ENCODE data around the gene HIGD2B.
"Not testable (repeated sequence)": the region's sequence is repeated elsewhere in the genome, so short reads cannot be mapped to it uniquely, and the experiment has no call there.

Gene HIGD2B

GRCh38 chr15:72680931-72681330 is 5.1 kb downstream of the HIGD2B start:
- DNase-seq (ENCODE audit: low read depth in 3 of 3, low spot score in 1 of 3) = no peak

- DNase-seq (ENCODE audit: low read depth in 3 of 3, low spot score in 1 of 3) = no peak
These were observed 9.1 kb downstream of the HIGD2B start for GRCh38 chr15:72676838-72677237.

- no peak for DNase-seq (ENCODE audit: low read depth in 3 of 3, low spot score in 1 of 3)
These were observed 14.5 kb downstream of the HIGD2B start for GRCh38 chr15:72671525-72671924.

- DNase-seq (ENCODE audit: low read depth in 3 of 3, low spot score in 1 of 3) = peak in 2 of 3 donors; percentile 24 to 57
These were observed 15.2 kb downstream of the HIGD2B start for GRCh38 chr15:72670656-72671352.

GRCh38 chr15:72669803-72670202 is 16.2 kb downstream of the HIGD2B start:
- not testable (repeated sequence) for DNase-seq (ENCODE audit: low read depth in 3 of 3, low spot score in 1 of 3)

- not testable (repeated sequence) for DNase-seq (ENCODE audit: low read depth in 3 of 3, low spot score in 1 of 3)
These were observed 20.3 kb downstream of the HIGD2B start for GRCh38 chr15:72665706-72666105.

GRCh38 chr15:72663931-72664330 is 22.1 kb downstream of the HIGD2B start:
- DNase-seq (ENCODE audit: low read depth in 3 of 3, low spot score in 1 of 3) = not testable (repeated sequence)

GRCh38 chr15:72661081-72661480 is 24.9 kb downstream of the HIGD2B start:
- DNase-seq (ENCODE audit: low read depth in 3 of 3, low spot score in 1 of 3) = not testable (repeated sequence)

- not testable (repeated sequence) for DNase-seq (ENCODE audit: low read depth in 3 of 3, low spot score in 1 of 3)
These were observed 30.0 kb downstream of the HIGD2B start for GRCh38 chr15:72656014-72656413.

GRCh38 chr15:72654397-72654796 is 31.6 kb downstream of the HIGD2B start, which contains the start of gene GOLGA6B:
GOLGA6B (plus strand) TSS chr15:72654697; CDS start chr15:72654738, 41 bp downstream.
- not testable (repeated sequence) for DNase-seq (ENCODE audit: low read depth in 3 of 3, low spot score in 1 of 3)

GRCh38 chr15:72648631-72649253 is 37.2 kb downstream of the HIGD2B start:
- DNase-seq (ENCODE audit: low read depth in 3 of 3, low spot score in 1 of 3) = not testable (repeated sequence)

GRCh38 chr15:72642271-72642670 is 43.7 kb downstream of the HIGD2B start:
- DNase-seq (ENCODE audit: low read depth in 3 of 3, low spot score in 1 of 3) = not testable (repeated sequence)

GRCh38 chr15:72639759-72640483 is 46.1 kb downstream of the HIGD2B start:
- DNase-seq (ENCODE audit: low read depth in 3 of 3, low spot score in 1 of 3) = not testable (repeated sequence)

GRCh38 chr15:72636519-72637282 is 49.3 kb downstream of the HIGD2B start:
- peak in 1 of 3 donors; percentile 43 for DNase-seq (ENCODE audit: low read depth in 3 of 3, low spot score in 1 of 3)

- DNase-seq (ENCODE audit: low read depth in 3 of 3, low spot score in 1 of 3) = not testable (repeated sequence)
These were observed 56.9 kb downstream of the HIGD2B start for GRCh38 chr15:72629068-72629570.

- not testable (repeated sequence) for DNase-seq (ENCODE audit: low read depth in 3 of 3, low spot score in 1 of 3)
These were observed 57.5 kb downstream of the HIGD2B start for GRCh38 chr15:72628249-72629067.

GRCh38 chr15:72626153-72626552 is 59.8 kb downstream of the HIGD2B start:
- not testable (repeated sequence) for DNase-seq (ENCODE audit: low read depth in 3 of 3, low spot score in 1 of 3)
